OCI-LY3 (cell line): ENCODE results near the gene PHC3.

ENCODE experiments used
- EZH2phosphoT487 ChIP-seq: fragments of 200-600 bp; shearing (Covaris generic); IDR thresholded peaks from 2 replicates; pipeline ENCODE4 v1.6.1; 2018; ENCODE audit warnings: antibody characterized with exemption, mixed run types, low read depth
- TF ChIP-seq, protein P1 (sequence below): fragments of 200-600, 300-600 bp; sonication (generic); IDR thresholded peaks from 2 replicates; pipeline ENCODE4 v1.5.1; 2014; ENCODE audit warnings: antibody characterized with exemption, low read length, low read depth

DNA sequence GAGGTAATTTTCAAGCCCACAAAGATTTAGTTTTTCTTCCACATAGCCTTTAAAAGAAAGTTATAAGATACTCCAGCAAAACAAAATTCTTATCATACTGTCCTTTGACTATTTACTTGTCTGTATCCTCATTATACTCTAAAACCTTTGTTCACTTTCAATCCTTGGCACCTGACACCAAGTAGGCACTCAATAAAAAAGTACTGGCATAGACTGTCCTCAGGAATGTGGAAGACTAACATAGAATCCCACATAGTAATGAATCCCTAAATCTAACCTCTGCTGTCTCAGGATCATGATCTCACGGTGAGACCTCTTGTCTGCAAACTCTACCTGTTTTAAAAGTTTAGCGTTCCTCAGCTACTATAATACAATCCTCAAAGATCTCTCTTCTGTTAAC lies 21.6 kb downstream of the PHC3 start:
- TF ChIP-seq, protein P1, sequence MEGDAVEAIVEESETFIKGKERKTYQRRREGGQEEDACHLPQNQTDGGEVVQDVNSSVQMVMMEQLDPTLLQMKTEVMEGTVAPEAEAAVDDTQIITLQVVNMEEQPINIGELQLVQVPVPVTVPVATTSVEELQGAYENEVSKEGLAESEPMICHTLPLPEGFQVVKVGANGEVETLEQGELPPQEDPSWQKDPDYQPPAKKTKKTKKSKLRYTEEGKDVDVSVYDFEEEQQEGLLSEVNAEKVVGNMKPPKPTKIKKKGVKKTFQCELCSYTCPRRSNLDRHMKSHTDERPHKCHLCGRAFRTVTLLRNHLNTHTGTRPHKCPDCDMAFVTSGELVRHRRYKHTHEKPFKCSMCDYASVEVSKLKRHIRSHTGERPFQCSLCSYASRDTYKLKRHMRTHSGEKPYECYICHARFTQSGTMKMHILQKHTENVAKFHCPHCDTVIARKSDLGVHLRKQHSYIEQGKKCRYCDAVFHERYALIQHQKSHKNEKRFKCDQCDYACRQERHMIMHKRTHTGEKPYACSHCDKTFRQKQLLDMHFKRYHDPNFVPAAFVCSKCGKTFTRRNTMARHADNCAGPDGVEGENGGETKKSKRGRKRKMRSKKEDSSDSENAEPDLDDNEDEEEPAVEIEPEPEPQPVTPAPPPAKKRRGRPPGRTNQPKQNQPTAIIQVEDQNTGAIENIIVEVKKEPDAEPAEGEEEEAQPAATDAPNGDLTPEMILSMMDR: no peak
- no peak for TF ChIP-seq EZH2phosphoT487
